Myocyte (in vitro differentiated cells): Measurements from ENCODE around the gene ORC4. TPM values are rescaled to one million over a fixed set of nuclear protein-coding genes. Genes with fewer than 3 reads are reported as not detected.

Experiments used
- total RNA-seq: library from RNA; depleted of rRNA; stranded (reverse); fragments of >200 nt; gene quantifications from 2 replicates; pipeline ENCODE4 v1.2.3, GENCODE V29; 2014

ORC4 gene
- total RNA-seq, 1 donor from 2014 or later = 50.0 TPM

Other genes starting within 250 kb of the ORC4 start
- 13.3 and 13.4 TPM in 2 replicates for gene ACVR2A, start 175.7 kb downstream of the ORC4 start, total RNA-seq
- gene MBD5, start 354 bp upstream of the ORC4 start, total RNA-seq = 13.2 and 21.9 TPM in 2 replicates